Activated CD8-positive, alpha-beta memory T cell treated with anti-CD3 and anti-CD28 coated beads for 1 hour (primary cell): ENCODE measurements around the gene POLR1A.

ENCODE experiments used
- DNase-seq, 2 donors: peaks; one replicate each; pipeline ENCODE4 v3.0.0-alpha.2; 2020; ENCODE audit warnings: low read depth in 1 of 2; ENCODE audit errors: extremely low read depth in 1 of 2

Gene POLR1A

GRCh38 chr2:86038291-86039081 is 67.2 kb downstream of the POLR1A start:
- DNase-seq, result peak; percentile 39 to 60

GRCh38 chr2:86037795-86038192 is 67.9 kb downstream of the POLR1A start:
- DNase-seq, result no peak

- no peak for DNase-seq
Observed at GRCh38 chr2:86037141-86037794, 68.4 kb downstream of the POLR1A start.

- DNase-seq, result no peak
Observed at GRCh38 chr2:86036669-86037138, 69.0 kb downstream of the POLR1A start.

- DNase-seq, result peak; percentile 31 to 53
Observed at GRCh38 chr2:86035883-86036668, 69.6 kb downstream of the POLR1A start.

- DNase-seq, result no peak
Observed at GRCh38 chr2:86035376-86035882, 70.3 kb downstream of the POLR1A start.

- no peak for DNase-seq
Observed at GRCh38 chr2:86033751-86034692, 71.7 kb downstream of the POLR1A start.

- DNase-seq, result no peak
Observed at GRCh38 chr2:86032861-86033595, 72.7 kb downstream of the POLR1A start.

- DNase-seq, result no peak
Observed at GRCh38 chr2:86031606-86032005, 74.1 kb downstream of the POLR1A start.

- DNase-seq, result no peak
Observed at GRCh38 chr2:86031151-86031550, 74.5 kb downstream of the POLR1A start.

- DNase-seq, result no peak
Observed at GRCh38 chr2:86029873-86030272, 75.8 kb downstream of the POLR1A start.

- DNase-seq, result no peak
Observed at GRCh38 chr2:86028766-86029381, 76.8 kb downstream of the POLR1A start.

GRCh38 chr2:86027922-86028765 is 77.5 kb downstream of the POLR1A start:
- no peak for DNase-seq

- DNase-seq, result no peak
Observed at GRCh38 chr2:86027196-86027921, 78.3 kb downstream of the POLR1A start.

- DNase-seq, result no peak
Observed at GRCh38 chr2:86026744-86027065, 79.0 kb downstream of the POLR1A start.

GRCh38 chr2:86025976-86026743 is 79.5 kb downstream of the POLR1A start:
- DNase-seq, result no peak
